HCT116 (cell line): ENCODE measurements around the gene SLC9A9. TPM values are rescaled to one million over a fixed set of nuclear protein-coding genes. Genes with fewer than 3 reads are reported as not detected.

Source experiments
- ATAC-seq: fragments of 200-7000 bp; cut with Tn5 transposase; 2 replicates; pipeline ENCODE4 v1.9.1; 2020; ENCODE audit warnings: mild to moderate bottlenecking, moderate library complexity
- BruUV-seq: library from RNA; stranded (reverse); fragments of 400-500 nt; replicated peaks from 2 replicates; lab custom pipeline; 2021; lab: Mats Ljungman, UMichigan
- CTCF ChIA-PET: fragments of 300-600 bp; sonication (Branson Sonifier 250); formaldehyde crosslinking; loops from one replicate; lab custom pipeline; 2021; ENCODE audit warnings: antibody characterized with exemption; lab: Charles Lee
- POLR2A ChIA-PET: fragments of 300-600, 350-600 bp; sonication (Branson Sonifier 250); formaldehyde crosslinking; loops from one replicate; lab custom pipeline; 2021; ENCODE audit warnings: antibody characterized with exemption; lab: Charles Lee
- RAD21 ChIA-PET, 2 experiments: fragments of 300-600 bp; sonication (Branson Sonifier 250); formaldehyde crosslinking; loops; one replicate each; lab custom pipeline; 2023; ENCODE audit warnings: low total read pairs in 2 of 2; ENCODE audit not compliant: uncharacterized antibody in 2 of 2, unreplicated experiment in 2 of 2, low non-redundant PET in 1 of 2; lab: Charles Lee
- DNase-seq: peaks from one replicate; pipeline ENCODE4 v3.0.0-alpha.2; 2010; ENCODE audit warnings: low read depth, low spot score
- H2AFZ ChIP-seq: fragments of 200-600 bp; shearing (Covaris generic), sonication (generic); 2 replicates; pipeline ENCODE4 v1.6.1; 2017; ENCODE audit warnings: low read depth, mixed run types, mixed read lengths, antibody characterized with exemption, low read length; ENCODE audit not compliant: poor library complexity, severe bottlenecking
- H3K27ac ChIP-seq: 2 replicates; pipeline ENCODE4 v1.5.1; 2012; ENCODE audit warnings: low read depth, low read length
- H3K27me3 ChIP-seq: fragments of 200-600 bp; sonication (generic); 2 replicates; pipeline ENCODE4 v1.6.1; 2016; ENCODE audit warnings: mixed run types, low read length, mixed read lengths; ENCODE audit not compliant: insufficient read depth
- H3K36me3 ChIP-seq, 2 experiments: fragments of 200-500 bp in 1 of 2; fragments of 200-600 bp in 1 of 2; sonication (Bioruptor generic) in 1 of 2; sonication (generic) in 1 of 2; 2 replicates each; pipeline versions ENCODE4 v1.5.1 to v1.6.1; 2014 to 2016; ENCODE audit warnings: low read length in 2 of 2, inconsistent platforms in 1 of 2, mixed read lengths in 1 of 2, mixed run types in 1 of 2; ENCODE audit not compliant: insufficient read depth in 2 of 2, control insufficient read depth in 1 of 2
- H3K4me1 ChIP-seq, 2 experiments: fragments of 200-600 bp in 1 of 2; sonication (generic) in 1 of 2; 2 replicates each; pipeline versions ENCODE4 v1.5.1 to v1.6.1; 2012 to 2017; ENCODE audit warnings: low read length in 2 of 2, inconsistent platforms in 1 of 2, mild to moderate bottlenecking in 1 of 2, mixed read lengths in 1 of 2, mixed run types in 1 of 2, moderate library complexity in 1 of 2; ENCODE audit not compliant: insufficient read depth in 2 of 2, control insufficient read depth in 1 of 2
- H3K4me2 ChIP-seq: fragments of 200-600 bp; sonication (generic); 2 replicates; pipeline ENCODE4 v1.6.1; 2017; ENCODE audit warnings: mixed run types, low read length, mixed read lengths
- H3K4me3 ChIP-seq, 2 experiments: fragments of 200-600 bp in 1 of 2; sonication (generic) in 1 of 2; replicated peaks in 1 of 2; 2 replicates each; pipeline ENCODE4 v1.5.1; 2011 to 2016; ENCODE audit warnings: low read length in 2 of 2, control low read depth in 1 of 2, low read depth in 1 of 2, mild to moderate bottlenecking in 1 of 2, mixed read lengths in 1 of 2, mixed run types in 1 of 2
- H3K79me2 ChIP-seq: fragments of 200-600 bp; sonication (generic); 2 replicates; pipeline ENCODE4 v1.6.1; 2017; ENCODE audit warnings: mild to moderate bottlenecking, mixed run types, low read length, moderate library complexity, mixed read lengths; ENCODE audit not compliant: insufficient read depth
- H3K9ac ChIP-seq: fragments of 200-600 bp; sonication (generic); 2 replicates; pipeline ENCODE4 v1.6.1; 2016; ENCODE audit warnings: low read length, mixed read lengths
- H3K9me2 ChIP-seq: fragments of 200-600 bp; sonication (generic), shearing (Covaris generic); 2 replicates; pipeline ENCODE4 v1.6.1; 2017; ENCODE audit warnings: mixed run types, mild to moderate bottlenecking, moderate library complexity; ENCODE audit not compliant: insufficient read depth
- H3K9me3 ChIP-seq, 2 experiments: fragments of 200-500 bp in 1 of 2; fragments of 200-600 bp in 1 of 2; sonication (Bioruptor generic) in 1 of 2; sonication (generic) in 1 of 2; 2 replicates each; pipeline ENCODE4 v1.6.1; 2014 to 2017; ENCODE audit warnings: low read length in 2 of 2, mixed read lengths in 2 of 2, inconsistent platforms in 1 of 2, low read depth in 1 of 2, mild to moderate bottlenecking in 1 of 2, mixed run types in 1 of 2, moderate library complexity in 1 of 2; ENCODE audit not compliant: control insufficient read depth in 1 of 2, insufficient read depth in 1 of 2
- H4K20me1 ChIP-seq: fragments of 200-600 bp; sonication (generic), shearing (Covaris generic); 2 replicates; pipeline ENCODE4 v1.6.1; 2017; ENCODE audit warnings: mixed run types, mild to moderate bottlenecking, moderate library complexity; ENCODE audit not compliant: insufficient read depth
- POLR2A ChIP-seq: IDR thresholded peaks from 2 replicates; pipeline ENCODE4 v1.7.0; 2011; ENCODE audit warnings: borderline replicate concordance; ENCODE audit not compliant: insufficient read depth, insufficient read length; ENCODE audit errors: extremely low read depth
- POLR2AphosphoS5 ChIP-seq: IDR thresholded peaks from 2 replicates; pipeline ENCODE4 v1.6.1; 2011; ENCODE audit warnings: mild to moderate bottlenecking, low read depth, low read length, moderate library complexity
- SP1 ChIP-seq: IDR thresholded peaks from 2 replicates; pipeline ENCODE4 v1.6.1; 2012; ENCODE audit warnings: low read depth
- SRF ChIP-seq: IDR thresholded peaks from 2 replicates; pipeline ENCODE4 v1.6.1; 2012; ENCODE audit warnings: low read depth
- TCF7L2 ChIP-seq: IDR thresholded peaks from 2 replicates; pipeline ENCODE4 v1.7.0; 2011; ENCODE audit warnings: borderline replicate concordance, inconsistent platforms; ENCODE audit not compliant: insufficient read depth, insufficient read length; ENCODE audit errors: extremely low read depth
- YY1 ChIP-seq: IDR thresholded peaks from 2 replicates; pipeline ENCODE4 v1.6.1; 2011; ENCODE audit warnings: low read length, low read depth, moderate library complexity, mild to moderate bottlenecking; ENCODE audit not compliant: insufficient replicate concordance; ENCODE audit errors: extremely low read depth
- ZFX ChIP-seq: fragments of 450-650 bp; IDR thresholded peaks from 2 replicates; pipeline ENCODE4 v1.6.1; 2017
- intact Hi-C: fragments of 100-400 bp; cut with micrococcal nuclease; formaldehyde crosslinking; loops from 2 replicates; pipeline ENCODE4 v1.10.0; 2022
- total RNA-seq: library from RNA; stranded (reverse); gene quantifications from one replicate; pipeline ENCODE4 v1.2.1, GENCODE V29; 2021; ENCODE audit not compliant: unreplicated experiment
- TF ChIP-seq, protein P1 (sequence below), 3 experiments: fragments of 200-600 bp in 1 of 3; sonication (generic) in 1 of 3; IDR thresholded peaks in 2 of 3; conservative IDR thresholded peaks in 1 of 3; 2 replicates each; pipeline ENCODE4 v1.5.1; 2012 to 2017; ENCODE audit warnings: low read depth in 2 of 3, low read length in 2 of 3, antibody characterized with exemption in 1 of 3, borderline replicate concordance in 1 of 3, control low read depth in 1 of 3, mild to moderate bottlenecking in 1 of 3, mixed read lengths in 1 of 3, mixed run types in 1 of 3, moderate library complexity in 1 of 3; ENCODE audit not compliant: insufficient read depth in 1 of 3
- TF ChIP-seq, protein P2 (sequence below): IDR thresholded peaks from 2 replicates; pipeline ENCODE4 v1.6.1; 2012

The SLC9A9 gene
- total RNA-seq, 1 experiment from 2014 or later = 0.20 TPM

DNA sequence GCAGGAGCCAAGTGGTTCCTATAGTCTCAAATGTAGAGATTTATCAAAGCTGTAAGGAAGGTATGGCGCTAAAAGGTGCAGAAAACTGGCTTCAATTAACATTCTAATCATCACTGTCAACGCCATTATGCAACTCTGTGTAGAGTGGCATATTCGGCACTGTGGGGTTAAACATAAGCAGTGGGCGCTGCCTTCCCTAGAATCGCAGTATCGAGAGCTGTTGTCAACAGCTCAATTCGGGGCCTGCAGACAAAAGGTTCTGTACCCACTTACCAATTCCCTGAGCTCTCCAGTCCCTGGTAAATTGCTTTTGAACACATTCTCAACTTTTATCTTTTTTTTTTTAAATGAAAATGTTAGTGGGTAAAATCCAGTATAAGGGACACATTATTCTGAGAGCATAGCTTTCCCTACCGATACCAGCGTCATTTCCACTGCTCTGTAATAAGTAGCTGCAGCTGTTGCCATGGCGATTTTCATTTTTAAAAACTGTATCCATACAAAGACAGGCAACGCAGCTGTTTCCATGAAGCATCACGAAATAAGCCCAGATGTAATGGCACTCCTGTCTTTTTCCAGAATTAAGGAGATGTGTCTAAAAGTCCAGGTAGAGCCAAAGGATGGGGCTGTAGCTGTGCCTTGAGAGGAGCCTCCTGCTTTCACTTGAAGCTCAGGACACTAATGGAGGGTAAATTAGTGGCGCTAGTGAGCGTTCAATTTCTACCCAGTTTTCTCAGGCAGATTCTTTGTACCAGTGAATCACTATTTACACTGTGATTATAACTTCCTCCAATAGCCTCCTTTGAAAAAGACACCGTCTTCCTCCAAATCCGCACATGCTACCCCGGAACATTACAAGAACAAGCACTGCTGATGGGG lies 250.3 kb downstream of the SLC9A9 start:
- H3K4me3 ChIP-seq = no peak overlapping the region
- ChIA-PET CTCF (interaction anchor here (1.0 kb wide), 1 partner anchor 46 kb away, joined by 3 read pairs; no protein-coding TSS in a partner anchor), POLR2A (no interaction called here), RAD21 (no interaction called here)
- DNase-seq (no peak), ATAC-seq (no peak)
- H3K4me1 ChIP-seq = no peaks in the 10 kb centered on the region
- H3K4me2 ChIP-seq = no peak overlapping the region
- no peaks in the 10 kb centered on the region for H4K20me1 ChIP-seq
- no peaks in the 10 kb centered on the region for H3K36me3 ChIP-seq
- no peaks in the 10 kb centered on the region for H3K9me3 ChIP-seq
- H3K9ac ChIP-seq = no peak overlapping the region
- no peaks in the 10 kb centered on the region for H3K79me2 ChIP-seq
- H3K9me2 ChIP-seq = no peaks in the 10 kb centered on the region
- intact Hi-C loops = no loop called here
- no peak overlapping the region for H2AFZ ChIP-seq
- H3K27ac ChIP-seq = no peak overlapping the region
- no peaks in the 10 kb centered on the region for H3K27me3 ChIP-seq
- TF ChIP-seq TCF7L2 (no peak), POLR2AphosphoS5 (no peak), SP1 (no peak), POLR2A (no peak), YY1 (no peak), SRF (no peak), ZFX (no peak)
- TF ChIP-seq, protein P1, sequence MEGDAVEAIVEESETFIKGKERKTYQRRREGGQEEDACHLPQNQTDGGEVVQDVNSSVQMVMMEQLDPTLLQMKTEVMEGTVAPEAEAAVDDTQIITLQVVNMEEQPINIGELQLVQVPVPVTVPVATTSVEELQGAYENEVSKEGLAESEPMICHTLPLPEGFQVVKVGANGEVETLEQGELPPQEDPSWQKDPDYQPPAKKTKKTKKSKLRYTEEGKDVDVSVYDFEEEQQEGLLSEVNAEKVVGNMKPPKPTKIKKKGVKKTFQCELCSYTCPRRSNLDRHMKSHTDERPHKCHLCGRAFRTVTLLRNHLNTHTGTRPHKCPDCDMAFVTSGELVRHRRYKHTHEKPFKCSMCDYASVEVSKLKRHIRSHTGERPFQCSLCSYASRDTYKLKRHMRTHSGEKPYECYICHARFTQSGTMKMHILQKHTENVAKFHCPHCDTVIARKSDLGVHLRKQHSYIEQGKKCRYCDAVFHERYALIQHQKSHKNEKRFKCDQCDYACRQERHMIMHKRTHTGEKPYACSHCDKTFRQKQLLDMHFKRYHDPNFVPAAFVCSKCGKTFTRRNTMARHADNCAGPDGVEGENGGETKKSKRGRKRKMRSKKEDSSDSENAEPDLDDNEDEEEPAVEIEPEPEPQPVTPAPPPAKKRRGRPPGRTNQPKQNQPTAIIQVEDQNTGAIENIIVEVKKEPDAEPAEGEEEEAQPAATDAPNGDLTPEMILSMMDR (IDR thresholded peaks at IDR 0.05 in 2 of 3, conservative IDR thresholded peaks at IDR 0.05 in 1 of 3; ENCODE audit: borderline replicate concordance in 1 of 3, insufficient read depth in 1 of 3, low read depth in 2 of 3, low read length in 2 of 3) = no peak
- TF ChIP-seq, protein P2, sequence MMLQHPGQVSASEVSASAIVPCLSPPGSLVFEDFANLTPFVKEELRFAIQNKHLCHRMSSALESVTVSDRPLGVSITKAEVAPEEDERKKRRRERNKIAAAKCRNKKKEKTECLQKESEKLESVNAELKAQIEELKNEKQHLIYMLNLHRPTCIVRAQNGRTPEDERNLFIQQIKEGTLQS = no peak
- BruUV-seq = no TSS peak
